K562 (cell line): Measurements from ENCODE around the gene HPCAL1. TPM values are rescaled to one million over a fixed set of nuclear protein-coding genes. Genes with fewer than 3 reads are reported as not detected.
A peak's percentile ranks its signal among the peaks of the same experiment; 100 is the strongest.

Source experiments
- ATAC-seq: fragments of 200-7000 bp; cut with Tn5 transposase; 3 replicates; pipeline ENCODE4 v1.9.1; 2020; ENCODE audit warnings: moderate library complexity
- BruUV-seq: library from RNA; stranded (reverse); fragments of 400-500 nt; replicated peaks from 2 replicates; lab custom pipeline; 2021; lab: Mats Ljungman, UMichigan
- CTCF ChIA-PET: fragments of 300-600 bp; formaldehyde crosslinking; extraction: SDS; loops from one replicate; lab custom pipeline; 2021; ENCODE audit warnings: low intra/inter-chr PET ratio; lab: Yijun Ruan, JAX
- POLR2A ChIA-PET: fragments of 300-600, 350-650 bp; sonication (Branson Sonifier 250); formaldehyde crosslinking; extraction: SDS; loops from one replicate; lab custom pipeline; 2021; ENCODE audit warnings: antibody characterized with exemption, inconsistent platforms; lab: Yijun Ruan, JAX
- DNase-seq, 4 experiments: peaks; one replicate each; pipeline versions ENCODE4 v3.0.0 to v3.0.0-alpha.2; 2011 to 2018; ENCODE audit warnings: low spot score in 3 of 4, mixed read lengths in 3 of 4; ENCODE audit errors: extremely low read depth in 1 of 4
- FAIRE-seq: peaks from 2 replicates; lab custom pipeline; 2011; peaks lifted over from hg19 to GRCh38; lab: Jason Lieb, UNC
- H2AFZ ChIP-seq: 2 replicates; pipeline ENCODE4 v1.6.0; 2011; ENCODE audit warnings: low read depth, low read length, control low read depth, inconsistent platforms
- H3K27ac ChIP-seq: fragments of 200-600 bp; 3 replicates; pipeline ENCODE4 v1.8.0; 2011; ENCODE audit warnings: low read depth, mild to moderate bottlenecking, control low read depth, inconsistent platforms, low read length, moderate library complexity, mixed read lengths; ENCODE audit errors: extremely low read depth
- H3K27me3 ChIP-seq, 2 experiments: fragments of 300-600 bp in 1 of 2; 2 replicates in 1 of 2; 3 replicates in 1 of 2; pipeline versions ENCODE4 v1.6.0 to v1.8.0; 2011; ENCODE audit warnings: inconsistent platforms in 2 of 2, low read length in 2 of 2, mild to moderate bottlenecking in 1 of 2, mixed read lengths in 1 of 2, moderate library complexity in 1 of 2; ENCODE audit not compliant: control insufficient read depth in 2 of 2, insufficient read depth in 2 of 2
- H3K36me3 ChIP-seq: fragments of 300-600 bp; 3 replicates; pipeline ENCODE4 v1.8.0; 2011; ENCODE audit warnings: mild to moderate bottlenecking, low read length, inconsistent platforms; ENCODE audit not compliant: control insufficient read depth, insufficient read depth
- H3K4me1 ChIP-seq, 2 experiments: fragments of 200-600 bp in 1 of 2; replicated peaks in 1 of 2; 2 replicates in 1 of 2; 3 replicates in 1 of 2; pipeline versions ENCODE4 v1.5.1 to v1.8.0; 2011; ENCODE audit warnings: inconsistent platforms in 2 of 2, low read length in 2 of 2, mild to moderate bottlenecking in 1 of 2, mixed read lengths in 1 of 2, moderate library complexity in 1 of 2; ENCODE audit not compliant: control insufficient read depth in 2 of 2, insufficient read depth in 2 of 2
- H3K4me2 ChIP-seq: 2 replicates; pipeline ENCODE4 v1.6.1; 2011; ENCODE audit warnings: low read length, control low read depth, inconsistent platforms, mixed read lengths; ENCODE audit not compliant: insufficient read depth
- H3K4me3 ChIP-seq: fragments of 200-600 bp; sonication (generic), shearing (Covaris generic); 2 replicates; pipeline ENCODE4 v1.5.1; 2016; ENCODE audit warnings: control low read depth, inconsistent platforms
- H3K79me2 ChIP-seq: fragments of 200-600 bp; 3 replicates; pipeline ENCODE4 v1.8.0; 2011; ENCODE audit warnings: low read length, inconsistent platforms; ENCODE audit not compliant: control insufficient read depth, insufficient read depth
- H3K9ac ChIP-seq, 2 experiments: 2 replicates each; pipeline versions ENCODE4 v1.6.0 to v1.6.1; 2011; ENCODE audit warnings: low read depth in 2 of 2, low read length in 2 of 2, control low read depth in 1 of 2, inconsistent platforms in 1 of 2, mild to moderate bottlenecking in 1 of 2, mixed read lengths in 1 of 2; ENCODE audit not compliant: insufficient read depth in 1 of 2
- H3K9me1 ChIP-seq: one replicate; pipeline ENCODE4 v1.6.0; 2011; ENCODE audit warnings: inconsistent platforms, mild to moderate bottlenecking, low read length, moderate library complexity; ENCODE audit not compliant: control insufficient read depth, insufficient read depth
- H3K9me3 ChIP-seq: replicated peaks from 2 replicates; pipeline ENCODE4 v1.5.1; 2011; ENCODE audit warnings: low read depth, low read length, inconsistent platforms; ENCODE audit not compliant: control insufficient read depth, insufficient read depth
- H4K20me1 ChIP-seq: replicated peaks from 2 replicates; pipeline ENCODE4 v1.6.1; 2011; ENCODE audit warnings: low read length, inconsistent platforms, mixed read lengths; ENCODE audit not compliant: control insufficient read depth, insufficient read depth
- ETV5 ChIP-seq: sonication (generic); formaldehyde crosslinking; IDR thresholded peaks from 2 replicates; pipeline ENCODE4 v1.4.0; 2020; ENCODE audit warnings: low read depth, mild to moderate bottlenecking, missing genetic modification reagents
- GABPA ChIP-seq: fragments of 200-800 bp; sonication (Bioruptor generic); conservative IDR thresholded peaks from 2 replicates; pipeline ENCODE4 v1.6.1; 2016; ENCODE audit warnings: low read depth, missing genetic modification characterization, missing compliant biosample characterization
- GATAD2A ChIP-seq: fragments of 450-650 bp; IDR thresholded peaks from 2 replicates; pipeline ENCODE4 v1.6.1; 2017
- HDAC1 ChIP-seq, 2 experiments: fragments of 450-650 bp; IDR thresholded peaks; 2 replicates each; pipeline ENCODE4 v1.6.1; 2016 to 2017; ENCODE audit warnings: inconsistent platforms in 1 of 2, mild to moderate bottlenecking in 1 of 2, moderate library complexity in 1 of 2
- MTA3 ChIP-seq: fragments of 450-650 bp; formaldehyde crosslinking; IDR thresholded peaks from 2 replicates; pipeline ENCODE4 v1.6.1; 2017; ENCODE audit warnings: mild to moderate bottlenecking, borderline replicate concordance
- MYC ChIP-seq, 2 experiments: fragments of 250-450 bp in 1 of 2; sonication (Bioruptor Pico) in 1 of 2; IDR thresholded peaks; 2 replicates each; pipeline versions ENCODE4 v1.5.1 to v1.6.1; 2012 to 2021; ENCODE audit warnings: low read depth in 2 of 2, borderline replicate concordance in 1 of 2, improper control_type of control experiment in 1 of 2, low read length in 1 of 2, mild to moderate bottlenecking in 1 of 2, moderate library complexity in 1 of 2
- RREB1 ChIP-seq: fragments of 250-450 bp; sonication (Bioruptor Pico); IDR thresholded peaks from 2 replicates; pipeline ENCODE4 v1.4.0; 2020
- ZNF395 ChIP-seq: fragments of 200-800 bp; sonication (Bioruptor generic); IDR thresholded peaks from 2 replicates; pipeline ENCODE4 v1.6.1; 2017; ENCODE audit warnings: missing genetic modification characterization, missing compliant biosample characterization
- ZNF717 ChIP-seq: fragments of 250-450 bp; sonication (Bioruptor Pico); IDR thresholded peaks from 2 replicates; pipeline ENCODE4 v1.5.0; 2021
- WGBS: fragments of 100-300 bp; shearing (Covaris generic); methylation state at CpG from one replicate; pipeline ENCODE4 v1.1.6; 2016; ENCODE audit warnings: low coverage, mixed read lengths; ENCODE audit not compliant: insufficient coverage; ENCODE audit errors: missing lambda C conversion rate; 5-methylcytosine and 5-hydroxymethylcytosine counted together
- in situ Hi-C: fragments of 300-500 bp; cut with MboI; formaldehyde crosslinking; loops from 4 replicates; pipeline ENCODE4 v1.15.0; 2018; ENCODE audit warnings: inconsistent platforms, mixed read lengths
- intact Hi-C: fragments of 100-400 bp; cut with micrococcal nuclease; formaldehyde crosslinking; loops from 2 replicates; pipeline ENCODE4 v1.14.2; 2022
- polyA plus RNA-seq, 8 experiments: library from polyadenylated mRNA; depleted of rRNA in 4 of 8; stranded (reverse) in 5 of 8; unstranded in 3 of 8; fragments of >200 nt; fragmentation: Nextera tagmentation in 2 of 8; fragmentation: Illumina TruSeq in 1 of 8; extraction: Ambion mirVana in 2 of 8; extraction: Trizol in 1 of 8; gene quantifications; 2 replicates each; pipeline versions ENCODE4 v1.2.1 to v1.2.3, GENCODE V29; 2011 to 2014; ENCODE audit warnings: inconsistent platforms in 1 of 8, missing spikeins in 1 of 8
- total RNA-seq, 7 experiments: library from RNA; depleted of rRNA in 6 of 7; stranded (reverse); fragments of >200 nt in 6 of 7; fragmentation: Illumina TruSeq in 2 of 7; extraction: Trizol in 2 of 7; gene quantifications; 2 replicates each; pipeline versions ENCODE4 v1.2.1 to v1.2.3, GENCODE V29; 2011 to 2021; ENCODE audit warnings: low replicate concordance in 1 of 7

The HPCAL1 gene
- total and polyA plus RNA-seq, 9 of the 15 experiments (the other 6 are each of a cell fraction or from before 2014, with no cell fraction given): 2.7 to 65.5 (median 23.9) TPM

- no peaks in the 10 kb centered on the region for H3K79me2 ChIP-seq
- no peak; the same call in 1 of the 2 replicates for TF ChIP-seq MTA3
- 0 out of 4 replicates have a peak, but pooled peaks of 1 of the 2 experiments have one; percentile 23 for TF ChIP-seq HDAC1 (IDR thresholded peaks at IDR 0.05)
- peak; percentile 81 for TF ChIP-seq MYC (IDR thresholded peaks at IDR 0.05; ENCODE audit: low read depth, low read length)
- TF ChIP-seq MYC (CRISPR knock-in tag; IDR thresholded peaks at IDR 0.05; ENCODE audit: borderline replicate concordance, low read depth): no peak
- no peak for TF ChIP-seq GATAD2A
- peak; percentile 2; the same call in 1 of the 2 replicates for TF ChIP-seq ETV5 (CRISPR knock-in tag)
- TF ChIP-seq ZNF395: no peak
- TF ChIP-seq ZNF717 (CRISPR knock-in tag): no peak
- TF ChIP-seq RREB1 (CRISPR knock-in tag): 0 out of 2 replicates have a peak, but pooled peaks have one; percentile 70
- TF ChIP-seq GABPA (tag): no peak
These were observed 106.2 kb downstream of the HPCAL1 start for GRCh38 chr2:10408649-10409579.

More at GRCh38 chr2:10408649-10409579, 106.2 kb downstream of the HPCAL1 start:
- Histone ChIP-seq H3K4me2 (peak overlapping the region; percentile 69), H3K4me3 (no peak overlapping the region), H2AFZ (peak overlapping the region; percentile 67), H3K9me3 (0 out of 2 replicates have a peak, but pooled peaks cover 8% of the 10 kb centered on the region), H3K27ac (peak overlapping the region; percentile 81), H3K9me1 (no peaks in the 10 kb centered on the region), H3K4me1 (peaks cover 17 to 38% of the 10 kb centered on the region in 2 experiments; a peak in 4 of 5 replicates), H4K20me1 (no peaks in the 10 kb centered on the region), H3K9ac (peak overlapping the region; percentile 59 to 83; a peak in 3 of 4 replicates), H3K36me3 (peaks cover 17% of the 10 kb centered on the region; the same call in 2 of the 3 replicates), H3K27me3 (no peaks in the 10 kb centered on the region)
- DNase-seq: peak; percentile 90 to 94 (median 93)
- no peak for FAIRE-seq
- ChIA-PET CTCF (interaction anchor here (0.6 to 2.5 kb wide), 8 partner anchors 94 to 287 kb away, joined by 3 to 22 read pairs (median 4); partner anchors contain the start of genes HPCAL1 and RRM2), POLR2A (interaction anchor here (0.6 to 2.2 kb wide), 15 partner anchors 9 to 378 kb away, joined by 3 to 11 read pairs (median 3); no protein-coding TSS in a partner anchor)
- intact Hi-C loops (loop anchor here (1.0 to 2.0 kb wide), 4 partner anchors 78 to 285 kb away; no protein-coding TSS in a partner anchor), in situ Hi-C loops (loop anchor here (25.0 kb wide), 1 partner anchor 147 kb away; no protein-coding TSS in a partner anchor)
- BruUV-seq: TSS peak; percentile 61
- peak; percentile 89 for ATAC-seq
- 12% methylated on average over 24 of the region's 24 CpGs for WGBS
